ENCODE data around the gene TXNDC11. TPM values are rescaled to one million over a fixed set of nuclear protein-coding genes. Genes with fewer than 3 reads are reported as not detected.
A peak's percentile ranks its signal among the peaks of the same experiment; 100 is the strongest.

Gene TXNDC11
- total and polyA plus RNA-seq, 5 experiments from 2014 or later: 31.8 to 46.8 (median 35.4) TPM

GRCh38 chr16:11651796-11652195 is 90.9 kb downstream of the TXNDC11 start:
- Mint-ChIP-seq H3K4me3 (no peak overlapping the region), H3K27ac (peak overlapping the region in 1 of 10 donors; percentile 38), H3K27me3 (peaks cover 0 to 2% (median 0%) of the 10 kb centered on the region in 5 donors), H3K4me1 (peaks cover 9 to 28% (median 20%) of the 10 kb centered on the region in 4 donors), H3K9me3 (no peaks in the 10 kb centered on the region), H3K36me3 (no peaks in the 10 kb centered on the region)
- ATAC-seq (no peak), DNase-seq (no peak)
- POLR2A ChIA-PET: interaction anchor here (0.7 to 1.1 kb wide), 2 partner anchors 98 to 132 kb away, joined by 3 to 5 read pairs; no protein-coding TSS in a partner anchor

GRCh38 chr16:11650641-11651591 is 91.7 kb downstream of the TXNDC11 start:
- H3K36me3 Mint-ChIP-seq: no peaks in the 10 kb centered on the region
- no peak for DNase-seq
- ATAC-seq: no peak
- peaks cover 0 to 2% (median 0%) of the 10 kb centered on the region in 5 donors for H3K27me3 Mint-ChIP-seq
- H3K9me3 Mint-ChIP-seq: no peaks in the 10 kb centered on the region
- H3K4me3 Mint-ChIP-seq: no peak overlapping the region
- POLR2A ChIA-PET: interaction anchor here (0.6 to 1.1 kb wide), 2 partner anchors 80 to 97 kb away, joined by 3 read pairs; no protein-coding TSS in a partner anchor
- peaks cover 9 to 28% (median 21%) of the 10 kb centered on the region in 4 donors for H3K4me1 Mint-ChIP-seq
- H3K27ac Mint-ChIP-seq: peak overlapping the region in 1 of 10 donors; percentile 38

- H3K4me1 Mint-ChIP-seq: peaks cover 6 to 18% (median 13%) of the 10 kb centered on the region in 4 donors
- H3K36me3 Mint-ChIP-seq: no peaks in the 10 kb centered on the region
- peaks cover 0 to 2% (median 0%) of the 10 kb centered on the region in 5 donors for H3K27me3 Mint-ChIP-seq
- POLR2A ChIA-PET: interaction anchor here (1.3 kb wide), 1 partner anchor 19 kb away, joined by 3 read pairs; the partner anchor contains the start of gene SNN
- H3K4me3 Mint-ChIP-seq: no peak overlapping the region
- no peak for DNase-seq
- H3K9me3 Mint-ChIP-seq: no peaks in the 10 kb centered on the region
- peak overlapping the region in 1 of 10 donors; percentile 41 for H3K27ac Mint-ChIP-seq
- no peak for ATAC-seq
Measured at GRCh38 chr16:11649276-11649675, 93.4 kb downstream of the TXNDC11 start.

- H3K4me1 Mint-ChIP-seq: peaks cover 14 to 26% (median 22%) of the 10 kb centered on the region in 4 donors
- no peaks in the 10 kb centered on the region for H3K9me3 Mint-ChIP-seq
- peaks cover 0 to 4% (median 0%) of the 10 kb centered on the region in 5 donors for H3K27me3 Mint-ChIP-seq
- peak overlapping the region in 1 of 10 donors; percentile 51 for H3K4me3 Mint-ChIP-seq
- no peaks in the 10 kb centered on the region for H3K36me3 Mint-ChIP-seq
- DNase-seq (no peak), ATAC-seq (no peak)
- H3K27ac Mint-ChIP-seq: peak overlapping the region in 4 of 10 donors; percentile 39 to 88 (median 60)
- POLR2A ChIA-PET: interaction anchor here (0.6 to 2.6 kb wide), 9 partner anchors 21 to 122 kb away, joined by 3 to 8 read pairs (median 4); no protein-coding TSS in a partner anchor
Measured at GRCh38 chr16:11642765-11643116, 99.9 kb downstream of the TXNDC11 start.

- DNase-seq (peak in 8 of 10 donors; percentile 13 to 74 (median 42)), ATAC-seq (peak; percentile 86 to 88)
- Mint-ChIP-seq H3K9me3 (no peaks in the 10 kb centered on the region), H3K36me3 (no peaks in the 10 kb centered on the region), H3K27ac (peak overlapping the region; percentile 4 to 91 (median 57)), H3K4me3 (peak overlapping the region in 4 of 10 donors; percentile 36 to 42 (median 40)), H3K4me1 (peaks cover 14 to 28% (median 22%) of the 10 kb centered on the region in 4 donors), H3K27me3 (peaks cover 0 to 1% (median 0%) of the 10 kb centered on the region in 5 donors)
- POLR2A ChIA-PET: interaction anchor here (0.5 to 2.6 kb wide), 16 partner anchors 12 to 1332 kb away, joined by 3 to 13 read pairs (median 4); partner anchors contain the start of gene LITAF
Measured at GRCh38 chr16:11640987-11641817, 101.5 kb downstream of the TXNDC11 start.

- ATAC-seq (no peak), DNase-seq (peak in 1 of 10 donors; percentile 16)
- H3K4me3 Mint-ChIP-seq: peak overlapping the region in 1 of 10 donors; percentile 3
- peaks cover 18 to 30% (median 25%) of the 10 kb centered on the region in 4 donors for H3K4me1 Mint-ChIP-seq
- peaks cover 0 to 1% (median 0%) of the 10 kb centered on the region in 5 donors for H3K27me3 Mint-ChIP-seq
- POLR2A ChIA-PET: interaction anchor here (0.7 to 2.1 kb wide), 10 partner anchors 13 to 108 kb away, joined by 3 to 13 read pairs (median 5); partner anchors contain the start of gene LITAF
- peak overlapping the region in 8 of 10 donors; percentile 11 to 91 (median 50) for H3K27ac Mint-ChIP-seq
- no peaks in the 10 kb centered on the region for H3K9me3 Mint-ChIP-seq
- no peaks in the 10 kb centered on the region for H3K36me3 Mint-ChIP-seq
Measured at GRCh38 chr16:11639925-11640899, 102.4 kb downstream of the TXNDC11 start.

GRCh38 chr16:11639008-11639562 is 103.6 kb downstream of the TXNDC11 start:
- Mint-ChIP-seq H3K27ac (peak overlapping the region in 2 of 10 donors; percentile 1 to 44), H3K36me3 (no peaks in the 10 kb centered on the region), H3K9me3 (no peaks in the 10 kb centered on the region), H3K4me3 (no peak overlapping the region), H3K4me1 (peaks cover 22 to 35% (median 30%) of the 10 kb centered on the region in 4 donors), H3K27me3 (peaks cover 0 to 1% (median 0%) of the 10 kb centered on the region in 5 donors)
- POLR2A ChIA-PET: interaction anchor here (1.4 to 1.8 kb wide), 3 partner anchors 17 to 52 kb away, joined by 7 to 13 read pairs (median 7); partner anchors contain the start of gene LITAF
- DNase-seq (no peak), ATAC-seq (no peak)

GRCh38 chr16:11638140-11638539 is 104.5 kb downstream of the TXNDC11 start:
- peaks cover 0 to 1% (median 0%) of the 10 kb centered on the region in 5 donors for H3K27me3 Mint-ChIP-seq
- no peak overlapping the region for H3K27ac Mint-ChIP-seq
- no peak for ATAC-seq
- DNase-seq: no peak
- no peaks in the 10 kb centered on the region for H3K36me3 Mint-ChIP-seq
- POLR2A ChIA-PET: interaction anchor here (1.4 to 1.7 kb wide), 2 partner anchors 16 to 19 kb away, joined by 4 to 7 read pairs; no protein-coding TSS in a partner anchor
- H3K9me3 Mint-ChIP-seq: no peaks in the 10 kb centered on the region
- H3K4me3 Mint-ChIP-seq: no peak overlapping the region
- peaks cover 23 to 39% (median 36%) of the 10 kb centered on the region in 4 donors for H3K4me1 Mint-ChIP-seq

GRCh38 chr16:11637320-11637719 is 105.3 kb downstream of the TXNDC11 start:
- peaks cover 20 to 35% (median 32%) of the 10 kb centered on the region in 4 donors for H3K4me1 Mint-ChIP-seq
- H3K9me3 Mint-ChIP-seq: no peaks in the 10 kb centered on the region
- no peaks in the 10 kb centered on the region for H3K36me3 Mint-ChIP-seq
- no peaks in the 10 kb centered on the region for H3K27me3 Mint-ChIP-seq
- POLR2A ChIA-PET: interaction anchor here (1.7 kb wide), 1 partner anchor 18 kb away, joined by 4 read pairs; no protein-coding TSS in a partner anchor
- ATAC-seq (no peak), DNase-seq (no peak)
- H3K27ac Mint-ChIP-seq: peak overlapping the region in 4 of 10 donors; percentile 18 to 43 (median 26)
- H3K4me3 Mint-ChIP-seq: no peak overlapping the region

- Mint-ChIP-seq H3K4me1 (peaks cover 19 to 34% (median 29%) of the 10 kb centered on the region in 4 donors), H3K36me3 (no peaks in the 10 kb centered on the region), H3K4me3 (peak overlapping the region in 1 of 10 donors; percentile 69), H3K27me3 (no peaks in the 10 kb centered on the region), H3K9me3 (no peaks in the 10 kb centered on the region), H3K27ac (peak overlapping the region in 5 of 10 donors; percentile 5 to 84 (median 32))
- ATAC-seq: peak in 1 of 2 donors; percentile 93
- POLR2A ChIA-PET: interaction anchor here (0.6 to 1.6 kb wide), 4 partner anchors 13 to 1300 kb away, joined by 4 to 8 read pairs (median 5); partner anchors contain the start of gene LITAF
- peak in 2 of 10 donors; percentile 34 to 36 for DNase-seq
Measured at GRCh38 chr16:11636172-11636721, 106.4 kb downstream of the TXNDC11 start.
